ENCODE data around the gene GPX5. TPM values are rescaled to one million over a fixed set of nuclear protein-coding genes. Genes with fewer than 3 reads are reported as not detected.

Gene GPX5
- total and polyA plus RNA-seq, 10 of the 15 experiments (the other 5 are each of a cell fraction or from before 2014, with no cell fraction given), result not detected

DNA sequence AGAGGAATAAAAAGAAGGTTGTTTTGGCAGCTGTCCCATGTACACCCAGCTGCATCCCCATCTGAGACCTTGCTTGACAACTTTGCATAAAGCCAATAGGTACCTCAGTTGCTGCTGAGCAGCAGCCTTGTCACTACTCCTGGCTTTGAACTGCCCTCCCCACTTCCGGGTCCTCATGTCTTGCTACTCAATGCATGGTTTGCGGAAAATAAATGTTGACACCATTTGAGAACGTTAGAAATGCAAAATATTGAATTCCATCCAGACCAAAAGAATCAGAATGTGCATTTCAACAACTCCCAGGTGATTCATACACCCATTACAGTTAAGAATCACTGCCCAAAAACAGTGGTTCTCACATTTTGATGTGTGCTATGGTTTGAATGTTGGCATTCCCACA lies 32.9 kb downstream of the GPX5 start:
- no peak for FAIRE-seq
- Histone ChIP-seq H3K27me3 (replicated peaks in 1 of 2; ENCODE audit: control insufficient read depth in 2 of 2, insufficient read depth in 2 of 2, low read length in 1 of 2) (no peaks in the 10 kb centered on the region; a peak in 1 of 4 replicates), H3K36me3 (ENCODE audit: control insufficient read depth in 2 of 2, insufficient read depth in 2 of 2, low read length in 1 of 2) (no peaks in the 10 kb centered on the region), H3K79me2 (ENCODE audit: control insufficient read depth, insufficient read depth, low read length) (no peaks in the 10 kb centered on the region), H3K4me3 (no peak overlapping the region), H3K4me1 (ENCODE audit: control insufficient read depth, insufficient read depth, low read length) (no peaks in the 10 kb centered on the region), H2AFZ (ENCODE audit: control insufficient read depth, low read depth, low read length) (no peak overlapping the region), H4K20me1 (ENCODE audit: control insufficient read depth, insufficient read depth) (no peaks in the 10 kb centered on the region), H3K4me2 (ENCODE audit: control insufficient read depth, insufficient read depth) (no peak overlapping the region), H3K9ac (ENCODE audit: control insufficient read depth, insufficient read depth, low read length) (no peak overlapping the region), H3K27ac (ENCODE audit: control insufficient read depth, insufficient read depth) (no peak overlapping the region), H3K9me3 (replicated peaks; ENCODE audit: control insufficient read depth, insufficient read depth, low read length) (no peaks in the 10 kb centered on the region)
- POLR2A ChIA-PET, result no interaction called here
- CTCF ChIA-PET, result no interaction called here
- intact Hi-C loops (cut with micrococcal nuclease; ENCODE audit: unreplicated experiment), result no loop called here
- 25% methylated on average over 3 of the region's 3 CpGs for WGBS (ENCODE audit: insufficient coverage, insufficient replicate concordance, low lambda C conversion rate, missing lambda C conversion rate)
- DNase-seq (ENCODE audit: low read depth, low spot score), result no peak
- in situ Hi-C loops (cut with MboI), result no loop called here
- no peak for ATAC-seq
- BruUV-seq (replicated peaks), result no TSS peak
- SMC1A ChIA-PET (ENCODE audit: uncharacterized antibody, unreplicated experiment), result no interaction called here
- RAD21 ChIA-PET (ENCODE audit: unreplicated experiment), result no interaction called here
- TF ChIP-seq, protein P1, sequence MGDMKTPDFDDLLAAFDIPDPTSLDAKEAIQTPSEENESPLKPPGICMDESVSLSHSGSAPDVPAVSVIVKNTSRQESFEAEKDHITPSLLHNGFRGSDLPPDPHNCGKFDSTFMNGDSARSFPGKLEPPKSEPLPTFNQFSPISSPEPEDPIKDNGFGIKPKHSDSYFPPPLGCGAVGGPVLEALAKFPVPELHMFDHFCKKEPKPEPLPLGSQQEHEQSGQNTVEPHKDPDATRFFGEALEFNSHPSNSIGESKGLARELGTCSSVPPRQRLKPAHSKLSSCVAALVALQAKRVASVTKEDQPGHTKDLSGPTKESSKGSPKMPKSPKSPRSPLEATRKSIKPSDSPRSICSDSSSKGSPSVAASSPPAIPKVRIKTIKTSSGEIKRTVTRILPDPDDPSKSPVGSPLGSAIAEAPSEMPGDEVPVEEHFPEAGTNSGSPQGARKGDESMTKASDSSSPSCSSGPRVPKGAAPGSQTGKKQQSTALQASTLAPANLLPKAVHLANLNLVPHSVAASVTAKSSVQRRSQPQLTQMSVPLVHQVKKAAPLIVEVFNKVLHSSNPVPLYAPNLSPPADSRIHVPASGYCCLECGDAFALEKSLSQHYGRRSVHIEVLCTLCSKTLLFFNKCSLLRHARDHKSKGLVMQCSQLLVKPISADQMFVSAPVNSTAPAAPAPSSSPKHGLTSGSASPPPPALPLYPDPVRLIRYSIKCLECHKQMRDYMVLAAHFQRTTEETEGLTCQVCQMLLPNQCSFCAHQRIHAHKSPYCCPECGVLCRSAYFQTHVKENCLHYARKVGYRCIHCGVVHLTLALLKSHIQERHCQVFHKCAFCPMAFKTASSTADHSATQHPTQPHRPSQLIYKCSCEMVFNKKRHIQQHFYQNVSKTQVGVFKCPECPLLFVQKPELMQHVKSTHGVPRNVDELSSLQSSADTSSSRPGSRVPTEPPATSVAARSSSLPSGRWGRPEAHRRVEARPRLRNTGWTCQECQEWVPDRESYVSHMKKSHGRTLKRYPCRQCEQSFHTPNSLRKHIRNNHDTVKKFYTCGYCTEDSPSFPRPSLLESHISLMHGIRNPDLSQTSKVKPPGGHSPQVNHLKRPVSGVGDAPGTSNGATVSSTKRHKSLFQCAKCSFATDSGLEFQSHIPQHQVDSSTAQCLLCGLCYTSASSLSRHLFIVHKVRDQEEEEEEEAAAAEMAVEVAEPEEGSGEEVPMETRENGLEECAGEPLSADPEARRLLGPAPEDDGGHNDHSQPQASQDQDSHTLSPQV (IDR thresholded peaks at IDR 0.05), result no peak
- TF ChIP-seq, protein P2, sequence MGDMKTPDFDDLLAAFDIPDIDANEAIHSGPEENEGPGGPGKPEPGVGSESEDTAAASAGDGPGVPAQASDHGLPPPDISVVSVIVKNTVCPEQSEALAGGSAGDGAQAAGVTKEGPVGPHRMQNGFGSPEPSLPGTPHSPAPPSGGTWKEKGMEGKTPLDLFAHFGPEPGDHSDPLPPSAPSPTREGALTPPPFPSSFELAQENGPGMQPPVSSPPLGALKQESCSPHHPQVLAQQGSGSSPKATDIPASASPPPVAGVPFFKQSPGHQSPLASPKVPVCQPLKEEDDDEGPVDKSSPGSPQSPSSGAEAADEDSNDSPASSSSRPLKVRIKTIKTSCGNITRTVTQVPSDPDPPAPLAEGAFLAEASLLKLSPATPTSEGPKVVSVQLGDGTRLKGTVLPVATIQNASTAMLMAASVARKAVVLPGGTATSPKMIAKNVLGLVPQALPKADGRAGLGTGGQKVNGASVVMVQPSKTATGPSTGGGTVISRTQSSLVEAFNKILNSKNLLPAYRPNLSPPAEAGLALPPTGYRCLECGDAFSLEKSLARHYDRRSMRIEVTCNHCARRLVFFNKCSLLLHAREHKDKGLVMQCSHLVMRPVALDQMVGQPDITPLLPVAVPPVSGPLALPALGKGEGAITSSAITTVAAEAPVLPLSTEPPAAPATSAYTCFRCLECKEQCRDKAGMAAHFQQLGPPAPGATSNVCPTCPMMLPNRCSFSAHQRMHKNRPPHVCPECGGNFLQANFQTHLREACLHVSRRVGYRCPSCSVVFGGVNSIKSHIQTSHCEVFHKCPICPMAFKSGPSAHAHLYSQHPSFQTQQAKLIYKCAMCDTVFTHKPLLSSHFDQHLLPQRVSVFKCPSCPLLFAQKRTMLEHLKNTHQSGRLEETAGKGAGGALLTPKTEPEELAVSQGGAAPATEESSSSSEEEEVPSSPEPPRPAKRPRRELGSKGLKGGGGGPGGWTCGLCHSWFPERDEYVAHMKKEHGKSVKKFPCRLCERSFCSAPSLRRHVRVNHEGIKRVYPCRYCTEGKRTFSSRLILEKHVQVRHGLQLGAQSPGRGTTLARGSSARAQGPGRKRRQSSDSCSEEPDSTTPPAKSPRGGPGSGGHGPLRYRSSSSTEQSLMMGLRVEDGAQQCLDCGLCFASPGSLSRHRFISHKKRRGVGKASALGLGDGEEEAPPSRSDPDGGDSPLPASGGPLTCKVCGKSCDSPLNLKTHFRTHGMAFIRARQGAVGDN (IDR thresholded peaks at IDR 0.05), result no peak
- TF ChIP-seq, protein P3, sequence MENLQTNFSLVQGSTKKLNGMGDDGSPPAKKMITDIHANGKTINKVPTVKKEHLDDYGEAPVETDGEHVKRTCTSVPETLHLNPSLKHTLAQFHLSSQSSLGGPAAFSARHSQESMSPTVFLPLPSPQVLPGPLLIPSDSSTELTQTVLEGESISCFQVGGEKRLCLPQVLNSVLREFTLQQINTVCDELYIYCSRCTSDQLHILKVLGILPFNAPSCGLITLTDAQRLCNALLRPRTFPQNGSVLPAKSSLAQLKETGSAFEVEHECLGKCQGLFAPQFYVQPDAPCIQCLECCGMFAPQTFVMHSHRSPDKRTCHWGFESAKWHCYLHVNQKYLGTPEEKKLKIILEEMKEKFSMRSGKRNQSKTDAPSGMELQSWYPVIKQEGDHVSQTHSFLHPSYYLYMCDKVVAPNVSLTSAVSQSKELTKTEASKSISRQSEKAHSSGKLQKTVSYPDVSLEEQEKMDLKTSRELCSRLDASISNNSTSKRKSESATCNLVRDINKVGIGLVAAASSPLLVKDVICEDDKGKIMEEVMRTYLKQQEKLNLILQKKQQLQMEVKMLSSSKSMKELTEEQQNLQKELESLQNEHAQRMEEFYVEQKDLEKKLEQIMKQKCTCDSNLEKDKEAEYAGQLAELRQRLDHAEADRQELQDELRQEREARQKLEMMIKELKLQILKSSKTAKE (IDR thresholded peaks at IDR 0.05; ENCODE audit: low read depth, poor library complexity, severe bottlenecking), result no peak
- TF ChIP-seq JUND (IDR thresholded peaks at IDR 0.05; ENCODE audit: low read depth, low read length), result no peak
- TF ChIP-seq ZNF274 (IDR thresholded peaks at IDR 0.05; ENCODE audit: insufficient read depth, insufficient read length), result no peak
- TF ChIP-seq PML (IDR thresholded peaks at IDR 0.05; ENCODE audit: low read length), result no peak
- no peak for TF ChIP-seq SRF (IDR thresholded peaks at IDR 0.05; ENCODE audit: low read depth in 2 of 2, low read length in 2 of 2)
- TF ChIP-seq EZH2 (IDR thresholded peaks at IDR 0.05; ENCODE audit: borderline replicate concordance, control insufficient read depth, low read depth, low read length), result no peak
- TF ChIP-seq SUPT20H (IDR thresholded peaks at IDR 0.05; ENCODE audit: borderline replicate concordance, control insufficient read depth, low read depth, low read length), result no peak
- no peak for TF ChIP-seq POLR2AphosphoS5 (IDR thresholded peaks at IDR 0.05; ENCODE audit: low read length)
- no peak for TF ChIP-seq MYB (IDR thresholded peaks at IDR 0.05; ENCODE audit: borderline replicate concordance, low read depth, low read length)
- TF ChIP-seq, protein P4, sequence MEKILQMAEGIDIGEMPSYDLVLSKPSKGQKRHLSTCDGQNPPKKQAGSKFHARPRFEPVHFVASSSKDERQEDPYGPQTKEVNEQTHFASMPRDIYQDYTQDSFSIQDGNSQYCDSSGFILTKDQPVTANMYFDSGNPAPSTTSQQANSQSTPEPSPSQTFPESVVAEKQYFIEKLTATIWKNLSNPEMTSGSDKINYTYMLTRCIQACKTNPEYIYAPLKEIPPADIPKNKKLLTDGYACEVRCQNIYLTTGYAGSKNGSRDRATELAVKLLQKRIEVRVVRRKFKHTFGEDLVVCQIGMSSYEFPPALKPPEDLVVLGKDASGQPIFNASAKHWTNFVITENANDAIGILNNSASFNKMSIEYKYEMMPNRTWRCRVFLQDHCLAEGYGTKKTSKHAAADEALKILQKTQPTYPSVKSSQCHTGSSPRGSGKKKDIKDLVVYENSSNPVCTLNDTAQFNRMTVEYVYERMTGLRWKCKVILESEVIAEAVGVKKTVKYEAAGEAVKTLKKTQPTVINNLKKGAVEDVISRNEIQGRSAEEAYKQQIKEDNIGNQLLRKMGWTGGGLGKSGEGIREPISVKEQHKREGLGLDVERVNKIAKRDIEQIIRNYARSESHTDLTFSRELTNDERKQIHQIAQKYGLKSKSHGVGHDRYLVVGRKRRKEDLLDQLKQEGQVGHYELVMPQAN (conservative IDR thresholded peaks at IDR 0.05), result no peak
